ENCODE data around the gene LPP.
"Not testable (repeated sequence)": the region's sequence is repeated elsewhere in the genome, so short reads cannot be mapped to it uniquely, and the experiment has no call there.

Gene LPP

DNA sequence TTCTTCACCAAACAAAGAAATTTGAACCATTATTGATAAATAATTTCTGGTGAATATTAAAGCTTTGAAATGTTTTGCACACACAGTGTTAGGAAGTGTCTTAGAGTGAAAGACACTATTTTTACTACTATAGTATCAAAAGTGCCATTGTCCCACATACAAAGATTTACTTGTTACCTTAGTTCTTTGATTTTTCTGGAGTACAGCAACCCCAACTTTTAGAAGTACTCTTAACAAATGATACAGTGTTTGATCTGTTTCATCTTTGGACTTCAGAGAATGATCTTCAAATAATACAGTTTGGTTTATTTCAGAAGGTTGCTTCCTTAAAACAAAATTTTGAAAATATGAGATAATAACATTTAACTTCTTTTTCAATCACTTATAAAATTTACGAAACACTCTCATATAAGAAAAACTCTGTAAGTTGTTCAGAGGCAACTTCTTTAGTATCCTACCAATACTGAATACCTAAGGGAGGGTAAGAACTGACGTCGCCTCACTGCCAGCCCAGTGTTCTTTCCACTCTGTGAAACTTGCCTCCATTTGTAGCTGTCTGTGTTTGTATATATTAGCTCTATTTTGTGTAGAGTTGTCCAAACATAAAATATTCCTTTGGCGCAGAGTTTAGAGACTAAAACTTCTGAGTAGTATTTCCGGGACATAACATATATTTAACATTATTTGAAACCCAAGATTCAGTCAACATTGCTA is 464.2 kb downstream of the LPP start:
- Mint-ChIP-seq H3K27ac (no peak overlapping the region), H3K4me3 (no peak overlapping the region), H3K9me3 (peaks cover 0 to 4% of the 10 kb centered on the region in 2 donors), H3K27me3 (no peaks in the 10 kb centered on the region), H3K4me1 (no peaks in the 10 kb centered on the region)
- DNase-seq (no peak), ATAC-seq (no peak)

DNA sequence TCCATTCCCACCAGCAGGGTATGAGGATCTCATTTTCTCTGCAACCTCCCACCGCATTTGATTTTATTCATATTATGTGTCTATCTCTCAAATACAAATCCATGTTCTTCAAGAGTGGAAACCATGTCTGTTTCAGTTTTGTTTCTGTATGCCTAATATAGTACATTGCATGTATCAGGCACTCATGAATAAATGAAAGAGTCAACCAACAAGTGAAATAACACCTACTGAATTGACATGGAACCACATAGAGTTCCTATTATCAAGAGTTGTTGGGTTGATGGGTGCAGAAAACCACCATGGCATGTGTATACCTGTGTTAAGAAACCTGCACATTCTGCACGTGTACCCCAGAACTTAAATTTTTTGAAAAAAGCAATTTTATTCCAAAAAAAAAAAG is 466.8 kb downstream of the LPP start:
- DNase-seq: no peak
- no peak overlapping the region for H3K4me3 Mint-ChIP-seq
- H3K9me3 Mint-ChIP-seq: no peaks in the 10 kb centered on the region
- no peaks in the 10 kb centered on the region for H3K27me3 Mint-ChIP-seq
- no peak overlapping the region for H3K27ac Mint-ChIP-seq
- ATAC-seq: peak; percentile 42
- no peaks in the 10 kb centered on the region for H3K4me1 Mint-ChIP-seq

DNA sequence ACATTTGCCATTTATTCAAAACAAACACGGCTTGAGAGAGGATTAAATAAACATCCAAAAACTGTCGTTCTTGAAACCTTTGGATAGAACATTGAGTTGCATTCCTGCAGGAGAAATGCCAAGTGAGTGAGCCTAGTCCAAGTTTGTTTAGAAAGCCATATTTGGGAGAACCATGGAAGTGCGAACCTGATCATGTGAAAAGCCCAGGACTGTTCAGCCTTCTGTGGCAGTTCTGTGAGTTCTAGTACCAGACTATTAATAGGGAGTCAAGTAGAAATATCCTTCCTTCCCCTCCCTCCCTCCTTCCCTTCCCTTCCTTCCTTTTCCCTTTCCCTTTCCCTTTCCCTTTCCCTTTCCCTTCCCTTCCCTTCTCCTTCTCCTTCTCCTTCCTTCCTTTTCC is 470.4 kb downstream of the LPP start:
- no peak for DNase-seq
- Mint-ChIP-seq H3K27me3 (no peaks in the 10 kb centered on the region), H3K4me1 (no peaks in the 10 kb centered on the region), H3K27ac (no peak overlapping the region), H3K9me3 (peaks cover 0 to 13% of the 10 kb centered on the region in 2 donors), H3K4me3 (no peak overlapping the region)
- no peak for ATAC-seq

DNA sequence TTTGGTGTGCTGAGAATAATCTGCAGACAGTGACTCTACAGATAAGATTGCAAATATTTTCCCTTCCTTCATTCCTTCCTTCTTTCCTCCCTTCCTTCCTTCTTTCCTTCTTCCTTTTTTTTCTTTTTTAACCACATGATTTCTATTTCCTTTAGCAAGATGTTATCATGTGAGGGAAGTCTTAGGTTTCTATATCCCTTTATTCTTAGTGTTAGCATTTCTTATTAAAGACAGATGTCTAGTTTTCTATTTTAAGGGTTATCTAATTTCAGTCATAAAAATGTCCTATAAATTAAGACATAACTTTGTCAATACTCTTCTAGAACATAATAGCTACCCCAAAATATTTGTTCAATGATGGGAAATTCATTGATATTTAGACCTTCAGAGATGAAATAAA is 470.9 kb downstream of the LPP start:
- Mint-ChIP-seq H3K9me3 (peaks cover 0 to 13% of the 10 kb centered on the region in 2 donors), H3K4me1 (no peaks in the 10 kb centered on the region), H3K27ac (no peak overlapping the region), H3K4me3 (no peak overlapping the region), H3K27me3 (no peaks in the 10 kb centered on the region)
- ATAC-seq: no peak
- no peak for DNase-seq

DNA sequence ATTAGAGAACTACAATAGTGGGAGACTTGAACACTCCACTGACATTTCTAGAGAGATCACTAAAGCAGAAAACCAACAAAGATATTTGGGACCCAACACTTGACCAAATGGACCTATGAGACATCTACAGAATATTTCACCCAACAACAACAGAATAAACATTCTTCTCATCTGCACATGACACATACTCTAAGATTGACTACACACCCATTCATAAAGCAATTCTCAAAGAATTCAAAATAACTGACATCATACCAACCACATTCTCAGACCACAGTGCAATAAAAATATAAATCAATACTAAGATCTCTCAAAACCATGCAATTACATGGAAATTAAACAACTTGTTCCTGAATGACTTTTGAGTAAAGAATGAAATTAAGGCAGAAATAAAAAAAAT is 473.7 kb downstream of the LPP start:
- no peak overlapping the region for H3K4me3 Mint-ChIP-seq
- DNase-seq (no peak), ATAC-seq (no peak)
- no peaks in the 10 kb centered on the region for H3K4me1 Mint-ChIP-seq
- H3K9me3 Mint-ChIP-seq: peaks cover 0 to 13% of the 10 kb centered on the region in 2 donors
- H3K27ac Mint-ChIP-seq: no peak overlapping the region
- H3K27me3 Mint-ChIP-seq: no peaks in the 10 kb centered on the region

DNA sequence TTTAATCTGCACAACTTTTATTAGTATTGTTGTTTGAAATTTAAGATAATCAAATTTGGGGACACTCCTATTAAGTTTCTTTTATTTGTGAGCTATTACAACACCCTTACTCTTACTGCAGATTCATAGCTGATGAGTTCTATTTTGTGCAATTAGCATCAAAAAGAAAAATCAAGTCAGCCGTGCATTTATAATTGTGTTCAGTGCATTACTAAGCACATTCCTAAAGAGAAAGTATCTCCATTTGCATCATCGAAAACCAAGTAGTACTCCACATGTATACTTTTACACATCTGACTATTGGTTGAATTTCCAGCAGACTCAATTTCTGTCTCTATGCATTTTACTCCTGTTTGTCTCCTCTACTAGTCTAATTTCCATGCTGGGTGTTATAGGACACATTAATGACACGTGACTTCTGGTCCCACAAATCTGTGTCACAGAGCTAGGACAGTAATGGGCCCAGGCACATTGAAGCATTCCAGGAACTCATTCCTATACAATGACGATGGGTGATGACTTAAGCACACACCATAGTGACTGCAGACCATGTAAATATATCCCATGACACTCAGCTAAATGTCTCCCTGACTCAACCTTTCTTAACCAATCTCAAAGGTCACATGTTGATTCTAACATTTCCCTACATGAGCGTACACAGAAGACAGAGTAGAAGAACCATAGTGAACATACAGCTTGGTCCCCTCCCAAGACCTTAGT is 477.5 kb downstream of the LPP start:
- Mint-ChIP-seq H3K27ac (no peak overlapping the region), H3K27me3 (no peaks in the 10 kb centered on the region), H3K9me3 (peaks cover 0 to 13% of the 10 kb centered on the region in 2 donors), H3K4me1 (no peaks in the 10 kb centered on the region), H3K4me3 (no peak overlapping the region)
- ATAC-seq (no peak), DNase-seq (no peak)

DNA sequence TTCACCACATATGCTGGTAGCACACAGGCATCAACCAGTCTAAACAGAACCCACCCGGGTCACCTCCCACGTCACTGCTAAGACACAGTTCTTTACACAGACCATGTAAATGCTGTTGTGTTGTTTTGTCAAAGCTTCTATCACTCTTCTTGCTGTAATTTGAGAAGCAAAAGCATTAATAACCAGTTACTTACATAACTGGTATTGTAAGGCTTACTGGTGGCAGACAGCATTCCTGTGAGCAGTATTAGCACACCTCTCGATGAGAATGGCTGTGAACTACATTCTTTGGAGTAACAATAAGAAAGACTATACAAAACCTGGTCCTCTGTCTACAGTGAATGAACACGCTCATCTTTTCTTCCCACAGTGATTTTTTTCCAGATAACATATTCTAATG is 479.2 kb downstream of the LPP start:
- Mint-ChIP-seq H3K4me1 (no peaks in the 10 kb centered on the region), H3K27me3 (no peaks in the 10 kb centered on the region), H3K27ac (no peak overlapping the region), H3K9me3 (peaks cover 3 to 7% of the 10 kb centered on the region in 2 donors), H3K4me3 (no peak overlapping the region)
- ATAC-seq (no peak), DNase-seq (no peak)

DNA sequence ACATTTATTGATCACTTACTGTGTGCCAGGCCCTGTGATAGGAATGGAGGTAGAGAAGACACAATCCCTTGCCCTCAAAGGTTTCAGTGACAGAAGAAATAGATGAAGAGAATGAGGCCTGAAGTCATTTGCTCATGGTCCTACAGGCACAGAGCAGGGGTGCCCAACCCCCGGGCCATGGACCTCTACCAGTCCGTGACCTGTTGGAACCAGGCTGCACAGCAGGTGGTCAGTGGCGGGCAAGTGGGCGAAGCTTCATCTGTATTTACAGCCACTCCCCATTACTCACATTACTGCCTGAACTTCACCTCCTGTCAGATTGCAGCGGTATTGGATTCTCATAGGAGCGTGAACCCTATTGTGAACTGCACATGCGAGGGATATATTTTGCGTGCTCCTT is 480.3 kb downstream of the LPP start:
- DNase-seq (no peak), ATAC-seq (no peak)
- Mint-ChIP-seq H3K27me3 (no peaks in the 10 kb centered on the region), H3K4me1 (no peaks in the 10 kb centered on the region), H3K4me3 (no peak overlapping the region), H3K27ac (no peak overlapping the region), H3K9me3 (peaks cover 0 to 7% of the 10 kb centered on the region in 2 donors)

DNA sequence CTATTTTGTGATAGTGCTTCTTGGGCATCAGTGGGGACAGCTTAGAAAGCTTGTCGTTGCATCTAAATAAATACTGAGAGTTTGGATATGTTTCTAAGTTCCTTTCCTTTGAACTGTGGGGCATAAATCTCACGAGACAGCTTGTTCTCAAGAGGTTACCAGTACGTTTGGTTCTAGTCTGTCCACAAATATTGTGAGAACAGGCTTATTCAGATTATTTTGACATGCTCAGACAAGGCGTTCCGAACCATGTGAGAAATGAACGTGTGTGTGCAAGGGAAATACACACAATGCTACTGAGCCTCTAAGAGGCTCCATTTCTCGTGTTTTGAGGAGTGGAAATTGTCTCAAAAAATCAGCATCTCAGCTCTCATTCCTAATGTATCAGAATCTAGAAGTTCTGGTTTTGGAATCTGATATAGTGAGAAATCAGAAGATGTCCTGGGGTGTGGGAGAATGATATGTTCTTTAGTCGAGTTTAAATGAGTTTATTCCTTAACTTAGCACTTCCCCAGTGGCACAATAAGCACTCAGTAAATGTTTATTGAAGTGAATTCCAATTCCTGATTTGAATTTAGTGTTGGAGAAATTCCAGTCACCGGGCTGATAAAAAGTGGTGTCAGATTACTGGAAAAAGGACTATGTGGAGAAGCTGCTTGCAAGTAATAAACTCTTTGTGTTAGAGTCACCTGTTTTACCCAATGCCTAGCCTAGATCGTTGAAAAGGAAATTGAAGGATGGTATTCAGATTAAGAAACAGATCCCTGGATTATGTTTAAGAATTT is 481.5 kb downstream of the LPP start:
- Mint-ChIP-seq H3K4me1 (no peaks in the 10 kb centered on the region), H3K27me3 (no peaks in the 10 kb centered on the region), H3K9me3 (peaks cover 0 to 7% of the 10 kb centered on the region in 2 donors), H3K4me3 (no peak overlapping the region), H3K27ac (no peak overlapping the region)
- ATAC-seq (no peak), DNase-seq (no peak)

DNA sequence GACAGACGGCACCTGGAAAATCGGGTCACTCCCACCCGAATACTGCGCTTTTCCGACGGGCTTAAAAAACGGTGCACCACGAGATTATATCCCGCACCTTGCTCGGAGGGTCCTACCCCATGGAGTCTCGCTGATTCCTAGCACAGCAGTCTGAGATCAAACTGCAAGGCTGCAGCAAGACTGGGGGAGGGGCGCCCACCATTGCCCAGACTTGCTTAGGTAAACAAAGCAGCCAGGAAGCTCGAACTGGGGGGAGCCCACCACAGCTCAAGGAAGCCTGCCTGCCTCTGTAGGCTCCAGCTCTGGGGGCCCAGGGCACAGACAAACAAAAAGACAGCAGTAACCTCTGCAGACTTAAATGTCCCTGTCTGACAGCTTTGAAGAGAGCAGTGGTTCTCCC is 482.3 kb downstream of the LPP start:
- H3K4me3 Mint-ChIP-seq, H3K4me1 Mint-ChIP-seq, H3K9me3 Mint-ChIP-seq, H3K27me3 Mint-ChIP-seq, DNase-seq, H3K27ac Mint-ChIP-seq, ATAC-seq: not testable (repeated sequence)

DNA sequence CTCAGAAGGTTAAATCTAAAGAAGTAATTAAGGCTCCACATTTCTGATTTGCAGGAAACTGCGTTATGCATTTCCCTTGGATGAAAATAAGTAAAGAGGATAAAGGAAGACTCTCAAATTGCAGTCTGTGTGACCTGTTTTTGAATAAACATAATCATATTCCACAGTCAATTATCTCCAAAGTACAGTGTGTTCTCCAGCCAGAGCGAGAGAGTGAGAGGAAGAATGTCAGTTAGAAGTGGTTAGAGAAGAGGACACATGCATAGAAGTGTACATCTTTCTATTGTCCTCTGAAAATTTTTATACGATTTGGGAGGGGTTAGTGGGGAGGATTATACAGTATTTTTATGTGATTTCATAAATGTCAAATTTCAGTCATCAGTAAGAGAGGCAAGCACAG is 487.1 kb downstream of the LPP start:
- peaks cover 0 to 7% of the 10 kb centered on the region in 2 donors for H3K9me3 Mint-ChIP-seq
- ATAC-seq: no peak
- no peaks in the 10 kb centered on the region for H3K27me3 Mint-ChIP-seq

DNA sequence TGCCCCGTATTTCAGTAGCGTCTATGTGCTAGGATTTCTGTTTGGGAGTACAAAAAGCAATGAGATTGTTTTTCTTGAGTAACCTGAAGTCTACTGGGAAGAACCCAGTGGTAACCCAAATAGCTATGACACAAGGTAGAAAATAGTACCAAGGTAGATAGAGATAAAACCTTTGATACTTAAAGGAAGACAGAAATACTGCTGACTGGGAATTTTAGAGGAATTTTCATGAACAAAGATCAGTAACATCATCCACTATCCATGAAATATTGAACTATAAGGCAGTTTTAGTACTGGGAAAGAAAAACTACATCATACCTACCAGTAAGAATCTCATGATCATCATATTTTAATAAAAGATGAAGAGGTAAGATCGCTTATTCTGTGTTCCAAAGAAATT is 489.8 kb downstream of the LPP start:
- Mint-ChIP-seq H3K27me3 (no peaks in the 10 kb centered on the region), H3K27ac (no peak overlapping the region)

More for the DNA sequence above, 487.1 kb downstream of the LPP start:
- H3K4me3 Mint-ChIP-seq: no peak overlapping the region
- no peak overlapping the region for H3K27ac Mint-ChIP-seq
- no peaks in the 10 kb centered on the region for H3K4me1 Mint-ChIP-seq
- no peak for DNase-seq

DNA sequence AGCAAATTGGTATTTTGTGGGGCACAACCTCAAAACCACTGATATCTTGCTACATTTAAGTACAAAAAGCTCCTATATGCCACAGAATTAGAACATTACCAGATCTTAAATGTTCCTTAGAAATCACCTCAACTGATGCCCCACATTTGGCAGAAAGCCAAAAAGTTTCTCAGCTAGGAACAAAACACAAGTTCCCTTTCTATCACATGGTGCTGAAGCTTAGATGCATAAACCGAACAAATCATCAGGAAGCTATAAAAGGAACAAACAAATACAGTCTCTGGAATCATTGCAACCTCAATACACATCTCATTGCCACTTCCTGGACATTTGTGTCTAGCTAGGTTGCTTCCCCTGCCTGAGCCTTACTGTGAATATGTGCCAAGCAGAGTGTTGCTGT is 492.6 kb downstream of the LPP start:
- Mint-ChIP-seq H3K4me1 (peaks cover 5% of the 10 kb centered on the region), H3K9me3 (peaks cover 0 to 7% of the 10 kb centered on the region in 2 donors), H3K27me3 (no peaks in the 10 kb centered on the region), H3K4me3 (no peak overlapping the region), H3K27ac (no peak overlapping the region)
- no peak for DNase-seq
- ATAC-seq: no peak

More for the DNA sequence above, 489.8 kb downstream of the LPP start:
- Mint-ChIP-seq H3K4me3 (no peak overlapping the region), H3K9me3 (no peaks in the 10 kb centered on the region), H3K4me1 (peaks cover 5% of the 10 kb centered on the region)
- DNase-seq (no peak), ATAC-seq (no peak)

DNA sequence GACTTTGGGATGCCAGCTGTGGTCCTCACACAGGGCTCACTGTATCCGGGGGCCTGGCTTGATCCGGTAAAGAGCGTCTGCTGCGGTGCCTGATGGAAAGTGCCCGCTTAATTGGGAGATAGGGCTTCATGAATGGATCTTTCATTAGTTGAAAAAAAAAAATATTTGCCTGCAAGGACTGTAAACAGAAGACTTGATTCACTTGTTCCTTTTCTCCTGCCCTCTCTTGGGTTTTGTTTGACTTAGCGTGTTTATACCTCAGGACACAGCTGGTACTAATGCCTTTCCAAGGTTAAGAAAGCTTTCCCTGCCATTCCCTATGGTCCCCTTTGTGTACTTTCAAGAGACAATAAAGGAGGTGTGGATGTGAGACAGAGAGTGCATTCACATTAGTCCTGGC is 493.3 kb downstream of the LPP start:
- DNase-seq (no peak), ATAC-seq (no peak)
- Mint-ChIP-seq H3K27me3 (no peaks in the 10 kb centered on the region), H3K4me1 (peaks cover 5% of the 10 kb centered on the region), H3K4me3 (no peak overlapping the region), H3K27ac (peak overlapping the region in 1 of 2 donors; percentile 84), H3K9me3 (peaks cover 4 to 7% of the 10 kb centered on the region in 2 donors)

DNA sequence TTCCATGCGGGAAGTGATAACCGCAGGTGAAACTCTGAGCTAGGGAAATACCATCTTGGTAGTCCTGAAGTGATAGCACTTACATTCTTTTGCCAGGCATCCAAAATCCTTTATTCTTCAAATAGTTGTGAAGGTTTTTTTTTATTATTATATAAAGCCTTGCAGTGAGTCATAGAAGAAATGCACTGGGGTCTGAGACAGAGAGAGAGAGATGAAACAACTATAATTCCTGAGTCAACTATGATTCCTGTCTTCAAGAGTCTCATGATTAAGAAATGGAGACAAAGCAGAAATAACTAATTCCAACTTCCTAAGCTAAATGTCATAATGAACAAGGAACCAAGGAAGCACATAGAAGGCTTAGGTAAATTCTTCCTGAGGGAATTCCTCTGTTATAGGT is 495.6 kb downstream of the LPP start:
- peaks cover 5% of the 10 kb centered on the region for H3K4me1 Mint-ChIP-seq
- ATAC-seq (no peak), DNase-seq (no peak)
- no peaks in the 10 kb centered on the region for H3K27me3 Mint-ChIP-seq
- no peak overlapping the region for H3K4me3 Mint-ChIP-seq
- H3K9me3 Mint-ChIP-seq: peaks cover 7% of the 10 kb centered on the region in 2 donors
- H3K27ac Mint-ChIP-seq: no peak overlapping the region
